ENCODE measurements around the gene CRYAB. TPM values are rescaled to one million over a fixed set of nuclear protein-coding genes. Genes with fewer than 3 reads are reported as not detected.

CRYAB gene
- total and polyA plus RNA-seq, 2 donors (not counting 1 experiment from before 2014, with no cell fraction given): not detected

- Histone ChIP-seq H3K27me3 (replicated peaks in 1 of 4; ENCODE audit: control extremely low read depth in 1 of 4, control insufficient read depth in 3 of 4, insufficient read depth in 4 of 4, low read length in 3 of 4) (peaks cover 0 to 35% (median 14%) of the 10 kb centered on the region in 4 experiments), H4K20me1 (ENCODE audit: control insufficient read depth, insufficient read depth, low read length, poor library complexity, severe bottlenecking) (no peaks in the 10 kb centered on the region), H3K36me3 (replicated peaks in 1 of 2; ENCODE audit: control extremely low read depth in 1 of 2, control insufficient read depth in 1 of 2, extremely low read depth in 1 of 2, insufficient read depth in 2 of 2, low read length in 1 of 2) (no peaks in the 10 kb centered on the region), H3K9me3 (ENCODE audit: control extremely low read depth in 1 of 3, control insufficient read depth in 2 of 3, insufficient read depth in 1 of 3, low read length in 2 of 3) (peaks cover 0 to 4% (median 0%) of the 10 kb centered on the region in 3 donors), H3K4me3 (ENCODE audit: control extremely low read depth in 1 of 5, extremely low read depth in 1 of 5, insufficient read depth in 1 of 5, low read depth in 2 of 5, low read length in 4 of 5) (no peak overlapping the region), H3K9ac (ENCODE audit: low read length) (no peak overlapping the region), H2AFZ (ENCODE audit: insufficient read depth, low read depth, low read length, poor library complexity, severe bottlenecking) (no peak overlapping the region), H3K4me1 (ENCODE audit: control insufficient read depth in 2 of 2, insufficient read depth in 2 of 2, low read length in 2 of 2) (no peaks in the 10 kb centered on the region), H3K4me2 (replicated peaks; ENCODE audit: low read depth, low read length, poor library complexity, severe bottlenecking) (no peak overlapping the region), H3K79me2 (ENCODE audit: control insufficient read depth, insufficient read depth, low read length) (no peaks in the 10 kb centered on the region), H3K27ac (ENCODE audit: low read length in 2 of 2) (no peak overlapping the region)
- POLR2A ChIA-PET: no interaction called here
- intact Hi-C loops (cut with micrococcal nuclease): no loop called here
- no peak for DNase-seq
- Mint-ChIP-seq H3K9me3 (ENCODE audit: insufficient read depth) (no peaks in the 10 kb centered on the region), H3K27ac (no peak overlapping the region), H3K27me3 (peaks cover 44% of the 10 kb centered on the region), H3K4me3 (no peak overlapping the region), H3K4me1 (no peaks in the 10 kb centered on the region)
- no peak for ATAC-seq (ENCODE audit: low read depth)
- CTCF ChIA-PET: no interaction called here
- no peak for TF ChIP-seq CTCF (IDR thresholded peaks at IDR 0.05)
- no peak for TF ChIP-seq EZH2 (IDR thresholded peaks at IDR 0.05; ENCODE audit: borderline replicate concordance, insufficient read depth, low read depth, low read length, poor library complexity, severe bottlenecking)
- 83% methylated on average over 2 of the region's 5 CpGs for WGBS (ENCODE audit: insufficient coverage)
These were observed 2.2 kb downstream of the CRYAB start for GRCh38 chr11:111909378-111909777.

GRCh38 chr11:111908639-111909305 lies 2.8 kb downstream of the CRYAB start:
- ChIA-PET POLR2A (no interaction called here), CTCF (interaction anchor here (1.3 kb wide), 1 partner anchor 23 kb away, joined by 3 read pairs; no protein-coding TSS in a partner anchor)
- Histone ChIP-seq H4K20me1 (ENCODE audit: control insufficient read depth, insufficient read depth, low read length, poor library complexity, severe bottlenecking) (no peaks in the 10 kb centered on the region), H3K4me3 (ENCODE audit: control extremely low read depth in 1 of 5, extremely low read depth in 1 of 5, insufficient read depth in 1 of 5, low read depth in 2 of 5, low read length in 4 of 5) (no peak overlapping the region), H3K79me2 (ENCODE audit: control insufficient read depth, insufficient read depth, low read length) (no peaks in the 10 kb centered on the region), H3K4me2 (replicated peaks; ENCODE audit: low read depth, low read length, poor library complexity, severe bottlenecking) (no peak overlapping the region), H3K4me1 (ENCODE audit: control insufficient read depth in 2 of 2, insufficient read depth in 2 of 2, low read length in 2 of 2) (no peaks in the 10 kb centered on the region), H3K36me3 (replicated peaks in 1 of 2; ENCODE audit: control extremely low read depth in 1 of 2, control insufficient read depth in 1 of 2, extremely low read depth in 1 of 2, insufficient read depth in 2 of 2, low read length in 1 of 2) (no peaks in the 10 kb centered on the region), H3K9me3 (ENCODE audit: control extremely low read depth in 1 of 3, control insufficient read depth in 2 of 3, insufficient read depth in 1 of 3, low read length in 2 of 3) (peaks cover 0 to 4% (median 0%) of the 10 kb centered on the region in 3 donors), H3K27me3 (replicated peaks in 1 of 4; ENCODE audit: control extremely low read depth in 1 of 4, control insufficient read depth in 3 of 4, insufficient read depth in 4 of 4, low read length in 3 of 4) (peaks cover 0 to 29% (median 11%) of the 10 kb centered on the region in 4 experiments), H2AFZ (ENCODE audit: insufficient read depth, low read depth, low read length, poor library complexity, severe bottlenecking) (no peak overlapping the region), H3K27ac (ENCODE audit: low read length in 2 of 2) (no peak overlapping the region), H3K9ac (ENCODE audit: low read length) (no peak overlapping the region)
- H3K9me3 Mint-ChIP-seq (ENCODE audit: insufficient read depth): no peaks in the 10 kb centered on the region
- no peak overlapping the region for H3K27ac Mint-ChIP-seq
- H3K4me3 Mint-ChIP-seq: no peak overlapping the region
- H3K27me3 Mint-ChIP-seq: peaks cover 41% of the 10 kb centered on the region
- TF ChIP-seq CTCF (IDR thresholded peaks at IDR 0.05): no peak
- TF ChIP-seq EZH2 (IDR thresholded peaks at IDR 0.05; ENCODE audit: borderline replicate concordance, insufficient read depth, low read depth, low read length, poor library complexity, severe bottlenecking): no peak
- DNase-seq (no peak), ATAC-seq (ENCODE audit: low read depth) (no peak)
- WGBS (ENCODE audit: insufficient coverage): 92% methylated on average over 3 of the region's 5 CpGs
- no peaks in the 10 kb centered on the region for H3K4me1 Mint-ChIP-seq
- intact Hi-C loops (cut with micrococcal nuclease): no loop called here
